K562 (cell line): ENCODE data around the gene DNASE1L1. TPM values are rescaled to one million over a fixed set of nuclear protein-coding genes. Genes with fewer than 3 reads are reported as not detected.

Experiments
- ARHGAP35 ChIP-seq: fragments of 450-650 bp; IDR thresholded peaks from 2 replicates; pipeline ENCODE4 v1.6.1; 2018; ENCODE audit not compliant: partially characterized antibody
- BCOR ChIP-seq: fragments of 450-650 bp; IDR thresholded peaks from 2 replicates; pipeline ENCODE4 v1.6.1; 2016
- E2F6 ChIP-seq, 2 experiments: IDR thresholded peaks; 2 replicates each; pipeline ENCODE4 v1.6.1; 2011; ENCODE audit warnings: borderline replicate concordance in 1 of 2, control low read depth in 1 of 2, low read depth in 1 of 2, low read length in 1 of 2, mild to moderate bottlenecking in 1 of 2, mixed read lengths in 1 of 2, moderate library complexity in 1 of 2; ENCODE audit not compliant: insufficient read depth in 1 of 2, insufficient read length in 1 of 2, poor library complexity in 1 of 2, severe bottlenecking in 1 of 2; ENCODE audit errors: extremely low read depth in 1 of 2
- EP400 ChIP-seq: fragments of 450-650 bp; IDR thresholded peaks from 2 replicates; pipeline ENCODE4 v1.6.1; 2017; ENCODE audit warnings: antibody characterized with exemption, mild to moderate bottlenecking, moderate library complexity
- FOXP1 ChIP-seq: sonication (generic); formaldehyde crosslinking; IDR thresholded peaks from 2 replicates; pipeline ENCODE4 v1.8.0; 2022; ENCODE audit warnings: mild to moderate bottlenecking, missing genetic modification reagents
- HNRNPK ChIP-seq: fragments of 200-400 bp; formaldehyde crosslinking; IDR thresholded peaks from one replicate; pipeline ENCODE4 v1.6.1; 2018; ENCODE audit warnings: mild to moderate bottlenecking, low read depth, low read length; ENCODE audit not compliant: poor library complexity, severe bottlenecking
- NBN ChIP-seq: fragments of 450-650 bp; IDR thresholded peaks from 2 replicates; pipeline ENCODE4 v1.6.1; 2016; ENCODE audit warnings: low read depth, mild to moderate bottlenecking
- NR2C2 ChIP-seq, 2 experiments: fragments of 200-800 bp in 1 of 2; sonication (Bioruptor generic) in 1 of 2; sonication (generic) in 1 of 2; formaldehyde crosslinking in 1 of 2; IDR thresholded peaks; 2 replicates each; pipeline versions ENCODE4 v1.6.1 to v1.8.0; 2016 to 2022; ENCODE audit warnings: mild to moderate bottlenecking in 1 of 2, missing compliant biosample characterization in 1 of 2, missing genetic modification characterization in 1 of 2, missing genetic modification reagents in 1 of 2
- SAFB ChIP-seq: fragments of 200-400 bp; formaldehyde crosslinking; IDR thresholded peaks from 2 replicates; pipeline ENCODE4 v1.6.1; 2017; ENCODE audit warnings: low read depth, low read length, borderline replicate concordance
- SIN3A ChIP-seq, 2 experiments: fragments of 150-350 bp in 1 of 2; IDR thresholded peaks; 2 replicates each; pipeline ENCODE4 v1.6.1; 2011 to 2016; ENCODE audit warnings: borderline replicate concordance in 2 of 2, low read depth in 2 of 2, low read length in 2 of 2, mild to moderate bottlenecking in 2 of 2, moderate library complexity in 2 of 2; ENCODE audit not compliant: control insufficient read depth in 1 of 2
- ZNF282 ChIP-seq: sonication (generic); formaldehyde crosslinking; IDR thresholded peaks from 2 replicates; pipeline ENCODE4 v1.8.1; 2023; ENCODE audit warnings: missing genetic modification reagents
- polyA plus RNA-seq, 8 experiments: library from polyadenylated mRNA; depleted of rRNA in 4 of 8; stranded (reverse) in 5 of 8; unstranded in 3 of 8; fragments of >200 nt; fragmentation: Nextera tagmentation in 2 of 8; fragmentation: Illumina TruSeq in 1 of 8; extraction: Ambion mirVana in 2 of 8; extraction: Trizol in 1 of 8; gene quantifications; 2 replicates each; pipeline versions ENCODE4 v1.2.1 to v1.2.3, GENCODE V29; 2011 to 2014; ENCODE audit warnings: inconsistent platforms in 1 of 8, missing spikeins in 1 of 8
- total RNA-seq, 7 experiments: library from RNA; depleted of rRNA in 6 of 7; stranded (reverse); fragments of >200 nt in 6 of 7; fragmentation: Illumina TruSeq in 2 of 7; extraction: Trizol in 2 of 7; gene quantifications; 2 replicates each; pipeline versions ENCODE4 v1.2.1 to v1.2.3, GENCODE V29; 2011 to 2021; ENCODE audit warnings: low replicate concordance in 1 of 7

The DNASE1L1 gene
- total and polyA plus RNA-seq, 9 of the 15 experiments (the other 6 are each of a cell fraction or from before 2014, with no cell fraction given): 0.73 to 12.6 (median 7.9) TPM

- TF ChIP-seq BCOR (0 out of 2 replicates have a peak, but pooled peaks have one; percentile 10), E2F6 (IDR thresholded peaks at IDR 0.05; ENCODE audit: borderline replicate concordance in 1 of 2, extremely low read depth in 1 of 2, insufficient read depth in 1 of 2, insufficient read length in 1 of 2, low read depth in 1 of 2, low read length in 1 of 2, poor library complexity in 1 of 2, severe bottlenecking in 1 of 2) (peak in 1 of 2 experiments; percentile 8), NR2C2 (CRISPR knock-in tag; IDR thresholded peaks at IDR 0.05) (no peak), NR2C2 (tag; IDR thresholded peaks at IDR 0.05) (peak; percentile 64), SIN3A (IDR thresholded peaks at IDR 0.05; ENCODE audit: borderline replicate concordance in 2 of 2, control insufficient read depth in 1 of 2, low read depth in 2 of 2, low read length in 2 of 2) (peak in 1 of 2 experiments; percentile 32; a peak in 1 of 4 replicates), HNRNPK (no peak), ZNF282 (CRISPR knock-in tag) (no peak), NBN (0 out of 2 replicates have a peak, but pooled peaks have one; percentile 26), EP400 (0 out of 2 replicates have a peak, but pooled peaks have one; percentile 17), FOXP1 (no peak), ARHGAP35 (no peak), SAFB (no peak)
Observed at GRCh38 chrX:154457491-154458115, 48.5 kb upstream of the DNASE1L1 start (continued).
